GM12878 (cell line): ENCODE results near the gene TRAF2. TPM values are rescaled to one million over a fixed set of nuclear protein-coding genes. Genes with fewer than 3 reads are reported as not detected.

Source experiments
- BCL11A ChIP-seq: IDR thresholded peaks from 2 replicates; pipeline ENCODE4 v1.6.1; 2011; ENCODE audit warnings: low read depth, low read length
- BCLAF1 ChIP-seq: fragments of 450-650 bp; IDR thresholded peaks from 2 replicates; pipeline ENCODE4 v1.6.1; 2017; ENCODE audit warnings: antibody characterized with exemption, mild to moderate bottlenecking, moderate library complexity
- CBX5 ChIP-seq: sonication (generic); IDR thresholded peaks from 2 replicates; pipeline ENCODE4 v1.6.1; 2016; ENCODE audit warnings: low read depth, moderate library complexity, mild to moderate bottlenecking, inconsistent platforms
- CHD1 ChIP-seq: IDR thresholded peaks from 2 replicates; pipeline ENCODE4 v1.6.1; 2012; ENCODE audit warnings: low read depth, low read length, improper control_type of control experiment
- FOS ChIP-seq: IDR thresholded peaks from 3 replicates; pipeline ENCODE4 v1.6.1; 2011; ENCODE audit warnings: borderline replicate concordance; ENCODE audit not compliant: insufficient read length; ENCODE audit errors: extremely low read depth
- JUNB ChIP-seq: IDR thresholded peaks from 2 replicates; pipeline ENCODE4 v1.6.1; 2016; ENCODE audit warnings: antibody characterized with exemption, mild to moderate bottlenecking
- RELA ChIP-seq: fragments of 450-650 bp; IDR thresholded peaks from 2 replicates; pipeline ENCODE4 v1.8.0; 2014; ENCODE audit warnings: borderline replicate concordance; ENCODE audit not compliant: partially characterized antibody
- ZNF687 ChIP-seq: fragments of 450-650 bp; IDR thresholded peaks from 2 replicates; pipeline ENCODE4 v1.6.1; 2017; ENCODE audit warnings: mild to moderate bottlenecking, moderate library complexity
- polyA plus RNA-seq, 11 experiments: library from polyadenylated mRNA; depleted of rRNA in 4 of 11; unstranded in 6 of 11; stranded (reverse) in 5 of 11; fragments of >200 nt; fragmentation: Nextera tagmentation in 4 of 11; fragmentation: Illumina TruSeq in 1 of 11; extraction: Ambion mirVana in 4 of 11; extraction: Trizol in 1 of 11; gene quantifications; 1 replicate in 1 of 11; 2 replicates in 10 of 11; pipeline versions ENCODE4 v1.2.1 to v1.2.3, GENCODE V29; 2011 to 2016; ENCODE audit warnings: inconsistent platforms in 2 of 11, missing spikeins in 2 of 11, low read depth in 1 of 11
- total RNA-seq, 4 experiments: library from RNA; depleted of rRNA in 3 of 4; stranded (reverse); fragments of >200 nt in 3 of 4; fragmentation: Illumina TruSeq in 1 of 4; extraction: Trizol in 1 of 4; gene quantifications; 2 replicates each; pipeline versions ENCODE4 v1.2.1 to v1.2.3, GENCODE V29; 2013 to 2021

TRAF2 gene
- total and polyA plus RNA-seq, 10 of the 15 experiments (the other 5 are each of a cell fraction or from before 2014, with no cell fraction given): 0.34 to 39.5 (median 18.7) TPM

GRCh38 chr9:136863623-136864273 is 22.6 kb upstream of the TRAF2 start (continued):
- TF ChIP-seq BCLAF1: no peak
- TF ChIP-seq JUNB: no peak
- no peak for TF ChIP-seq FOS
- no peak for TF ChIP-seq CHD1
- TF ChIP-seq BCL11A: no peak
- no peak for TF ChIP-seq ZNF687
- no peak for TF ChIP-seq RELA
- no peak for TF ChIP-seq CBX5
- TF ChIP-seq, all 136 proteins: peak for 0
